HG03103 (cell line): Measurements from ENCODE around the gene KLRD1.
"Not testable (repeated sequence)": the region's sequence is repeated elsewhere in the genome, so short reads cannot be mapped to it uniquely, and the experiment has no call there.

Experiments
- ATAC-seq: cut with Tn5 transposase; IDR thresholded peaks from one replicate; pipeline ENCODE4 v1.9.1; 2021; ENCODE audit warnings: low read depth; ENCODE audit not compliant: unreplicated experiment

The KLRD1 gene

DNA sequence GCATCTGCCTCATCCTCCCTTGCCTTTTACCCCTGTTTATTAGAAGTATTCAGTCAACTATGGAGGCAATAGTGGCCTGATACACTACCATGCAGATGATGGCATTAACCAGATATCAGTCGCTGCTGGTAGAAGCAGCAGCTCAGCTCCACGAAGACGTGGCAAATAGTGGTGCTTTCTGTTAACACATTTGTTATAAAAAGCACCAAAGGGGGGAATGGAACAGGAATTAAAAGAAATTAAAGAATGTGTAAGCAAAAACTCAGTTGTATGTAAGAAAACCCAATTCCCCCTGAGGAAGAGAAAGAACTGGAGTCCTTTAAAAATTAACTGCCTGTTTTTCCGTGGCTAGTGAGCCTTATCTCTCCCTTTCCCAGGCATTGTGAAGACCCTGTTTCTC is 60.0 kb downstream of the KLRD1 start:
- ATAC-seq = not testable (repeated sequence)

DNA sequence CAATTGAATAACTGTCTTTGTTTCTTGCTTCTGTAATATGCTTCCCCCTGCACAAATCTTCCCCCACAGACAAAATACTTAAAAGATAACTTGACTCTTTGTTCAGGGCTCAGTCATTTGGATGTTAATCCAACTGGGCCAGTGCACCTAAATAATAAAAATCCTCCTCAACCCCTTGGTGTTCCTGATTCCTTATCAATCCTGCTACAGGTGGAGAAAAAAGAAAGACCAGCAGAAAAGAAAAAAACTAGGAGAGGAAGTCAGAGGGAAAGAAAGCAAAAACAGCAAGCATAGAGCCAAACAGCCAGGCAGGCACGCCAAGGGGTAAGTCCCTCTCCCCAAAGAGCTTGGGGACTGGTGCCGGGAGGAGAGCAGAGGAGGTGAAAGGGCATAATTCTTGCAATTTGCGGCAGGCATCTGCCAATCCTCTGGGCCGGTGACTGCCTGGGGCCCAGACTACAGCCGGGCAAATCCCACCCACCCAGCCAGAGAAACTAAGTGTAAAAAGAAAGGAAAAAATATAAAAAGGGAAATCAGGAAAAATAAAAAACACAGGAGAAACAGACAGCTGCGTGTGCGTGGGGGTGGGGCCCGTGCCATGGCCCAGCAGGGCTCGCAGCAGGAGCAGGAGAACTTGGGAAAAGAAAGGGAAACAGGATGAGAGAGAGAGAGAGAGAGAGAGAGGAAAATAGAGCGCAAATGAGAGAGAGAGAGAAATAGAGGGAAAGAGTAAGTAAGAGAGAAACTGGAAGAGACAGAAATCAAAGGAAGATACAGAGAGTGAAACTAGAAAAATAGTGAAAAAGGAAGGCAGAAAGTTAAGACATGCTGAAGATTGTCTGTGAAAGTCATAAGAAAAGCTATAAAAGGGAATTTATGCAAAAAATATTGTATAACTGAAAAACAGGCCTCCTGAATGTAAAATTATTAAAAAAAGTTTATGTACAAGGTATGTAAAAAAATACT is 60.8 kb downstream of the KLRD1 start:
- ATAC-seq = no peak

DNA sequence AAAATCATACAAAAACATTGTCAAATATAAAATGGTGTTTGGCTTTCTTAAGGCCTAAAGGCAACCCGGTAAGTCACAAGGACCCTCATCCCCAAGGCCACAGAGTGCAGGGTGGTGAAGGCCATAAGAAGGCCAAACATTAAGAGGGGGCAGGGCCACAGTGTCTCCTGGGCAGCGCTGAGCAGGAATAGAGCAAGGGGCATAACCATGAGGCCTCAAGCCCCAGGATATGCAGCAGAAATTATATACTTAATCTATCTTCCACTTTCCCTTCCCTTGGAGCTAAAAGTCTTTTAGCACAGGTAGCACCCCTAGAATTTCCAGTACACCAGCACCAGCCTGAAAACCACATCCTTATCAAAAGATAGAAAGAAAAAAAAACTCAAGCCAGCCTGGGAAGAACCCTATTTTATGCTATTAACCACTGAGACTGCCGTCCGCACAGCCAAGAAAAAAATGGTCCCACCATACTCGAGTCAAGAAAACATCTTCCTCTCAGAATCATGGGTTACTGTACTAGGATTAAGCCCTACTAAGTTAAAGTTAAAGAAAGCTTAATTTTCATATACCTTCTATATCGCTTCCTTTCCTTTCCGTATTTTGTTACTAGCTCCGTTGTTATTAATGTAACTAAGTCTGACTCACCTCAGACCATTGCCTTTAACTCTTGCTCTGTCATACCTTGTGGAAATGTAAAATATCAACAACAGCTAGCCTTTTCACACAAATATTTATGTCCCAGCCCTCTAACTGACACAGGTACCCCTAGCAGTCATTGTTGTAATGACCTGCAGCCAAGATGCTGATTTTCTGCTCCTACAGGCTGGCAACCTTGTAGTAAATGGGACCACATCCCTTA is 62.1 kb downstream of the KLRD1 start:
- no peak for ATAC-seq

DNA sequence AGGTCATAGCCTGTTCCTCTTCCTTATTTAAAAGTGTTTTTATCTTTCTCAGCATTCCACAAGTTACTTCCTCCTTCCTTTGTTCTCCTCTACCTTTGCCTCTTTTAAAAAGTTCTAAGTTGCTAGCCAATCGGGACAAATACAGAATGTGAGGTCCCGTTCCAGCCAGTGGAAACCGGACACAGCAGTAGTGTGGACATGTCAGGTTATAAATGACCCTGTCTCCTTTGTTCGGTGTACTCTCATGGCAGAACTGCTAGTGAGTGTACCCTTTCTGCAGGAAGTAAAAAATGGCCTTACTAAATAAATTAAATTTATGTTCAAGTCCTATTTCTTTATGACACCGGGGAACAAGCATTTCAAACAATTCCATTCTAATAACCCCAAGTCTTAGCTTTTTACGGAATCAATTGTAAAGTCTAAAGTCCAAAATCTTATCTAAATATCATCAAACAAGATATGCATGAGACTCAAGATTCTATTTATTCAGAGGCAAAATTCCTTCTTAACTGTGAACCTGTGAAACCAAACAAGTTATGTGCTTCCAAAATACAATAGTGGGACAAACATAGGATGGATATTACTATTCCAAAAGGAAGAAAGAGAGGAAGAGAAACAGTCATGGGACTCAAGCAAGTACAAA is 64.3 kb downstream of the KLRD1 start:
- not testable (repeated sequence) for ATAC-seq

DNA sequence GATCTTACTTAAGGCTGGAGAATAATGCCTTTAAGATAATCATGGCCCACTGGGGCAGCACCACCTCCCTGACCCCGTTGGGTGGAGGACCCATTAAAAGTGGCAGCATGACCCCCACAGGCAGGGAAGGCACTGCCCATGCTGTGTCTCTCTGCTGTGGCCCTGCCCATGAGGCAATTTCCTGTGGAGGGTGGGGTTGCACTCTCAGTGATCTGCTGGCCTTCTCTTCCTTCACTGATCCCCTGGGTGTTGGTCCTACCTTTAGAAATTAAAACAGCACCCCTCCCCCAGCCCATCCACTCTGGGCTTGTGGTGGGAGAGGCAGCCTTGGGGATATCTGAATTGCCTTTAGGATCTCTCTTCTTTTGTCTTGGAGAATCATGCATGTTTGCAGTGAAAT is 64.9 kb downstream of the KLRD1 start:
- ATAC-seq = no peak

DNA sequence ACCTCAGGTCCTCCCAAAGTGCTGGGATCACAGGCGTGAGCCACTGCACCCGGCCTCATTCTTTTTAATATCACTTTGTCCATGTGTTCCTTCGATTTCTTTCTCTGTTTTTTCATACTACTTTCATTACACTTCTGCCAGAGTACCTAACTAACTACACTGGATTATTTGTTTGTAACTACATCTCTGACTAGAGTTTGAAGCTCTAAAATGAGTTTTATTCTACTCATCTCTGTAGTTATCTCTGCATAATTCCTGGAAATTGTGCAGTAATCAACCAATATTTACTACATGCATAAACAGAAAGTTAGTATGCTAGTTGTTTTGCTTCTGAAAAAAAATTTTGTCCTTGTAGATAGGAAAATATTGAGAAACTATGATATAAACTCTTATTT is 67.0 kb downstream of the KLRD1 start:
- ATAC-seq = no peak

DNA sequence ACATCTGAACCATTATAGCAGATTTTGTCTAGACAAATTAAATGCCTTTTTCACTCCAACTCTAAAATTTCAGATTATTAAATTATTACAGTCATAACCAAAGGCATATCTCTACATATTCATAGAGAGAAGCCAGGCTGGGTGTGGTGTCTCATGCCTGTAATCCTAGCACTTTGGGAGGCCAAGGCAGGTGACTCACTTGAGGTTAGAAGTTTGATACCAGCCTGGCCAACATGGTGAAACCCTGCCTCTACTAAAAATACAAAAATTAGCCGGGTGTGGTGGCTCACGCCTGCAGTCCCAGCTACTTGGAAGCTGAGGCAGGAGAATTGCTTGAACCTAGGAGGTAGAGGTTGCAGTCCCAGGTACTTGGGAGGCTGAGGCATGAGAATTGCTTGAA is 71.1 kb downstream of the KLRD1 start:
- ATAC-seq = not testable (repeated sequence)
